ENCODE results near the gene SMR3B.

GRCh38 chr4:70382691-70383181, at the start of gene SMR3B:
- TF ChIP-seq CTCF (conservative IDR thresholded peaks at IDR 0.05) (no peak), EZH2 (IDR thresholded peaks at IDR 0.05; ENCODE audit: low read depth) (no peak)

All from PC-9 (cell line).